ENCODE measurements around the gene RO60.
"Not testable (repeated sequence)": the region's sequence is repeated elsewhere in the genome, so short reads cannot be mapped to it uniquely, and the experiment has no call there.

Gene RO60

DNA sequence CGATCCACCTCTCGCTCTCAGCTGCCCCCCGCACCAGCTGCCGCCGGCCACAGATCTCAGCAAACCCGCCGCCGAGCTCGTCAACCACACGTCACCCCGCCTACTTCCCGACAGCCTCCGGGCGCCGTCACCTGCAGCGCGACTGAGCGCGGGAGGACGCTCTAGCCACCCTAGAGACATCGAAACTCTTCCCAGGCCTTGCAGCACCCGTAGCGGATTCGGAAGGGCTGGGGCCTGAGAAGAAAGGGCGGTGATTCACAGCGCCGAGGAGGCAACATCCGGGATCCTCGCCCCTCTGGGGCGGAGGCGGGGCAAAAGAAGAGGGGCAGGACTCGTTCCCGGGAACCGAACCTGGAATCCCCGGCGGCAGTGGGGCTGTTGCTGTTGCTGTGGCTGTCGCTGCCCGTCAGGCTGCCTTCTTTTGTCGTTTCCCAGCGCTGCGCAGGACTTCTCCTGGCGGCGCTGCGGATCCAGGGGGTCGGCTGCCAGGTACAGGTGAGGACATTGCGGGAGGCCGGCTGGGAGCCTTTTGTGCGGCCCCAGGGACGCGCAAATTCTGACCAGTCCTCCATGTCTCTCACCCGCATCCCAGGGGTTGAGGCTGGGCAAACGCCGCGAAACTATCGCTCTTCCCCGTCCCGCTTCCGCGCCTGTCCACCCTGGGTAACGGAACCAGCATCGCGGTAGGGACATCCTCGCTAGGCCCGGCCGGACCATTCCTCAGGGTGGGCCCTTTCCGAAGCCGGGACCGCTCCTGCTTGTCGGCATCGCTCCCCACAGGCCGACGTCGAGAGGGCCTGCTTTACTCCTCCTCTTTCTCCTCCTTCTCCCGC, at the start of gene RO60, which contains the start of gene UCHL5:
TSS of gene RO60 (plus strand) at position 331 of the 833 bp plus-strand sequence. CDS start 9,443 bp downstream, outside the sequence.
TSS of gene UCHL5 (minus strand) at position 79 of the 833 bp plus-strand sequence. CDS start 100 bp downstream, outside the sequence.
- peak; percentile 87 to 88 for DNase-seq (ENCODE audit: low read depth in 2 of 2)

DNA sequence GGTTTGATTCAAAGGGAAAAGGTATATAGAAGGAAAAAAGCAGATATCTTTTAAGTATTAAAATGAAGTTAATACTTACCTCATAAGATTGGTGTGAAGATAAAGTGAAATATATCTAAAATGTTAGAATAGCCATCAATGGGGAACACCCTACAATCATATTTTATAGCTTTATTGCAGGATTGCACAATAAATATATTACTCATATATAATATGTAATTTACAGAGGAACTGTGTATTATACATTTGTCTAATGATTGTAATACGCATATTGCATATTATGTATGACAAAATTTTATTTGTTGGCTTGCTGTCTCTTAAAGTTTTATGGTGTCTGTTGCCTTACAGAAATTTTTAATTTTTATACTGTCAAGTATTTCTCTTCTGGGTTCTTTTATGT, 48.0 kb upstream of the RO60 start:
- no peak for DNase-seq (ENCODE audit: low read depth in 2 of 2)

DNA sequence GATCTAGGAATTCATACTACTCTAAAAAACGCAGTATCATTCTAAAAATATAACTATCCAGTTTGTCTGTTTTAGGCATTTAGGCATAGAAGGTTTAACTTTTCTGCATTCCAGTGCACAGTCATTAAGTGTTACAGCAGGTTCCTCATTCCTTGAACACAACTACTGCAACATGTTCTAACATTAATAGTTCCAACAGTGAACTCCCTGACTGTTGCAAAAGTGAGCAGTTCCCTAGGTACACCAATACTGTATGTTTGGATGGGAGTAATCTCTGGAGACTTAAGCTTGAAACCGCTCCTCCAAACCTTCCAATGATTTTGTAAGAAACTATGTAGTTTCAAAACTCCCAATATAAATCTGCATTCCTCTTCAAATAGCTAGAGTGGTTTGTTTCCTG, 46.4 kb upstream of the RO60 start:
- no peak for DNase-seq (ENCODE audit: low read depth in 2 of 2)

DNA sequence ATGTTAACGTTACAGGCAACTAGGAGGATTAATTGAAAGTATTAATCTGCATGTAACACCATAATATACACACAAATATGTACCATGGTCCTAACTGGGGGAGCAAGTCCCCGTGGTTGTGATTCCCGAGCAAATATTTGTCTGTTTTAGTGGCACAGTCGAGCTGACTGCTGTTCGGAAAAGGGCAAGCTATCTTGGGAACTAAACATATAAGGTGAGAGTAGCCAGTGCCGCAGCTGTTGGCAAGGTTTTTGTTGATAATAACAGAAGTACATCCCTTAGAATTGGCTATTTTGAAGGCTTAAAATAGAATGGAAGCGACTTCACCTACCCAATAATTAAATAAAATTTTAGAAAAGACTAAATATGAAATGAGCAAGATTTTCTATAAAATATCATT, 45.7 kb upstream of the RO60 start:
- no peak for DNase-seq (ENCODE audit: low read depth in 2 of 2)

DNA sequence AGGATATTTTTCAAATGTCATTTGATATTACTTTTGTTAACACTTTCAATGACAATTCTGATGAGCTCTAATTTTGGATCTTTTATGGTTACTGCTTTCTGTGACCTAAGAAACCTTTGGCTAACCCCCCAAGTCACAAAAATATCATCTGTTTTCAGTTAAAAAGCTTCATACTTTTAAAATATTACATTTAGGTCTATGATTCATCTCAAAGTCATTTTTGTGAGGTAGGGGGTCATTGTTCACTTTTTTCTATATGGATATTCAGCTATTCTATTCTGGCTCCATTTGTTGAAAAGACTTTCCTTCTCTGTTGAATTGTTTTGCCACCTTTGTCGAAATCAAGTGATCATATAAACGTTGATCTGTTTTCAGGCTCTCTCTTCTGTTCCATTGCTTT, 45.0 kb upstream of the RO60 start:
- no peak for DNase-seq (ENCODE audit: low read depth in 2 of 2)

DNA sequence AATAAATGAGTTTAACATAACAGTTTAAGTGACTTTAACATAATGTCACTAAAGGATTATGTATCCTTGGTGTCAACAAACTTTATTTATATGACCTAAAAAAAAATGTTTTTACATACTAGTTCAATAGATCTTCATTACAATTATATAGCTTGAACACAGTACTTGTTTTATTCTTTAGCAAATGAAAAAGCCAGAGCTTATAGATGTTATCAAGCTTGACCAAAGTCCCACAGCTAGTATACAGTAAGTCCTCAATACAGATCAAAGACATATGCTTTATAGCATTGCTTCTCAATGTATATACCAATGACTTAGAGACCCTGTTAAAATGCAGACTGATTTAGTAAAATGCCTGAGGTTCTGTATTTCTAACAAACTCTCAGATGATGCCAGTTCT, 42.6 kb upstream of the RO60 start:
- no peak for DNase-seq (ENCODE audit: low read depth in 2 of 2)

DNA sequence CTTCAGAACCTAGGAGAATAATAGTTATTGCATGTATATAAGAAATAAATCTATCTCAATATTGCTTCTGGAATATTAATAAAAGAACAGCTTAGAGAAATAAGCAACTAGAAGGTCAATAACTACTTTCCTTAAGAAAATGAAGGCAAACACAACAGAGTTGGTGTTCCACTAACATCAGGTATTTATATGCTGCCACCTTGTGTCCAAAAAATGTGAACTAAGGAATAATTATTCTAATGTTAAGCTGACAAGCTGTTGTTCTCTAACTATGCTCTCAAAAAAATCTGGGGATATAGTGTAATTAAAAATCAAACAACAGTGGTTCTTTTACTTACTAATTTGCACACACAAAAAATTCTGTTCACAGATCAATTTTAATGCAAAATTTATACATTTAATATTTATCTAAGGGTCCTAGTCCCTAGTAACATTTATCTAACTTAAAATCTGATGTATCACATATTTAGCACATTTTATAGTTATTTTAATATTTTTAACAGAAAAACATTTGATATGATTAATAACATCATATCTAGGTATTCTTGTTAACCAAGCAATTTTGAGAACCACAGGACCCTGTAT, 39.9 kb upstream of the RO60 start:
- DNase-seq (ENCODE audit: low read depth in 2 of 2), result peak in 1 of 2 donors; percentile 1

DNA sequence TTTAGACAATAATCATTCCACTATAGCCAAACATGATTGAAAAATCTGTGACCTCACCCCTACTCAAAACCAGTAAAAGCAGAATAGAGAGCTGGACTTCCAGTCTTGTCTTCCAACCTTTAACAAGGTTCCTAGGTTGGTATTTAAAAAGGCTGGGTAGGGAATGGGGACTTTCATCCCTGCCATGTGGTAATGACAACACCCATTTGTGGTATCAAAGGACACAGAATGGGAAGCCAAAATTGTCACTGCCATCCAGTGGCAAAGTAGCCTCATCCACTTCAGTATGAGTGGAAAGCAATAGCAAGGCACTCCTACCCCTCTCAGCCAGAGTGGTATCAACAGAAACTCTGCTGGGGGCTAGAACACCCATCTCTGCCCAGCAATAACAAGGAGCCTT, 34.2 kb upstream of the RO60 start:
- no peak for DNase-seq (ENCODE audit: low read depth in 2 of 2)

DNA sequence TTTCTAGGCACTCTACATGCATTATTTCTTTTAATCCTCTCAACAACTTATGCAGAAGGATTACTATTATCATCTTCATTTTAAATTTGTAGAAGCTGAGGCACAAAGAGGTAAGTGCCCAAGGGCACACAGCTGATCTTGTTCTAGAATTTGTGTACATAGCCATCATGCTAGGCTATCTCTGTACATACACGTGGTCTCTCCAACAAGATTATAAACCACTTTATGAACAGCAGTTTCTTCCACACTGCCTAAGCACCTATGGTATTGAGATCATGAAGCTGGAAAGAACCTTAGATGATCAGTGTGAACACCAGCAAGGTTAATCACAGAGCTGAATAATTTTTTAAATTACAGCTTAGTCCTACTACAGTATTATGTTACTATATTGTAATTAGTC, 29.1 kb upstream of the RO60 start:
- no peak for DNase-seq (ENCODE audit: low read depth in 2 of 2)

DNA sequence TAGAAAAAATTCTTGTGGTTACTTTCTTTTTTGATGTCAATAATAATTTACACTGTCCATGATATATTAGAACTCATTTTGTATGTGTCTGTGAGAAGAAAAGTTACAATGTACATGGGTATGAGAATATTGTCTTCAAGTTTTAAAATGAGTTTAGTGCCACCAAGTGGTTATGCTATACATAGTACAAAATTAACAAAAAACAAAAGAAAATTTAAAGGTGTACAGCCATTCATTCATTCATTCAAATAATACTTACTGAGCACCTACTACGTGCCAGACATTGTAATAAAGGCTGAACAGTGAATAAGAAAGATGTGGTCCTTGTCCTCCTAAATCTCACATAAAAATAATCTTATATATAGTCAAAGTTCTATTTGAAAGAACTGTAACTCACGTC, 28.0 kb upstream of the RO60 start:
- DNase-seq (ENCODE audit: low read depth in 2 of 2), result no peak

DNA sequence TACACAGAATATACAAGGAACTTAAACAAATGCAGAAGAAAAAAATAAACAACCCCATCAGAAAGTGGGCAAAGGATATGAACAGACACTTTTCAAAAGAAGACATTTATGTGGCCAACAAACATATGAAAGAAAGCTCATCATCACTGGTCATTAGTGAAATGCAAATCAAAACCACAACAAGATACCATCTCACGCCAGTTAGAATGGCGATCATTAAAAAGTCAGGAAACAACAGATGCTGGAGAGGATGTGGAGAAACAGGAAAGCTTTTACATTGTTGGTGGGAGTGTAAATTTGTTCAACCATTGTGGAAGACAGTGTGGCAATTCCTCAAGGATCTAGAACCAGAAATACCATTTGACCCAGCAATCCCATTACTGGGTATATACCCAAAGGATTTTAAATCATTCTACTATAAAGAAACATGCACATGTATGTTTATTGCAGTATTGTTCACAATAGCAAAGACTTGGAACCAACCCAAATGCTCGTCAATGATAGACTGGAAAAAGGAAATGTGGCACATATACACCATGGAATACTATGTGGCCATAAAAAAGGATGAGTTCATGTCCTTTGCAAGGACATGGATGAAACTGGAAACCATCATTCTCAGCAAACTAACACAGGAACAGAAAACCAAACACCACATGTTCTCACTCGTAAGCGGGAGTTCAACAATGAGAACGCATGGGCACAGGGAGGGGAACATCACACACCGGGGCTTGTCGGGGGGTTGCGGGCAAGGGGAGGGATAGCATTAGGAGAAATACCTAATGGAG, 26.6 kb upstream of the RO60 start:
- DNase-seq (ENCODE audit: low read depth in 2 of 2), result not testable (repeated sequence)

DNA sequence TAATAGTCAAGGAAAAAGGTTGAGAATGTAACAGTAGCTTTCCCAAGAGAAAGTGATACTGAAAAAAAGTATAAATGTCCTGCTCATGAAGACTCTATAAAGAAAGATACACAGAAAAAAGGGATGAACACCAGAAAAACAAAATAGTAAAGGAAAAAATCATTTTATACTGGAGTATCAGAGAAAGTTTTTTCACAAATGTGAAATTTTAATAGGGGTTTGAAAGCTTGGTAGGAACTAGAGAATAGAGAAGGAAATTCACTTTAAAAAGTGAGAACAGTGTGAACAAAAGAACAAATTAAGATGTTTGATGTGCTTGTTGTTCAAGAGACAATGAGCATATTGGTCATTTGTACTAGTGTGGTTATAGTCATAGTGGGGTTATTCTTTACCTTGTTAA, 25.8 kb upstream of the RO60 start:
- DNase-seq (ENCODE audit: low read depth in 2 of 2), result no peak

DNA sequence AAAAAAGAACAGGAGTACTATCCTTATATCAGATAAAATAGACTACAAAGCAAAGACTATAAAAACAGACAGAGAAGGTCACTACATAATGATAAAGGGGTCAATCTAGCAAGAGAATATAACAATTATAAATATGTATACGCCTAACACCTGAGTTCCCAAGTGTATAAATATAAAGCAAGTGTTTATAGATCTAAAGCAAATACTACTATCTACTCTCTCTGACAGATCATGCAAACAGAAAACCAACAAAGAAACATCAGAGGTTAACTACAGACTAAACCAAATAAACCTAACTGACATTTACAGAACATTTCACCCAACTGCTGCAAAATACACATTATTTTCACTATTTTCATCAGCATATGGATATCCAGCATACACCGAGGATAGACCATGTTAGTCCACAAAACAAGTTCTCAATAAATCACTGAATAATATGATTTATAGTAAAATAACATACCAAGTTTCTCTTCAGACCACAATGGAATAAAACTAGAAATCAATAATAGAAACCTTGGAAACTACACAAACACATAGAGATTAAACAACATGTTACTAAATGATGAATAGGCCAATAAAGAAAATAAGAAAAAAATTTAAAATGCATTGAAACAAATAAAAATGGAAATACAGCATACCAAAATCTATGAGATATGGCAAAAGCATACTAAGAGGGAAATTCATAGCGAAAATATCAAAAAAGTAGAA, 22.9 kb upstream of the RO60 start:
- no peak for DNase-seq (ENCODE audit: low read depth in 2 of 2)

DNA sequence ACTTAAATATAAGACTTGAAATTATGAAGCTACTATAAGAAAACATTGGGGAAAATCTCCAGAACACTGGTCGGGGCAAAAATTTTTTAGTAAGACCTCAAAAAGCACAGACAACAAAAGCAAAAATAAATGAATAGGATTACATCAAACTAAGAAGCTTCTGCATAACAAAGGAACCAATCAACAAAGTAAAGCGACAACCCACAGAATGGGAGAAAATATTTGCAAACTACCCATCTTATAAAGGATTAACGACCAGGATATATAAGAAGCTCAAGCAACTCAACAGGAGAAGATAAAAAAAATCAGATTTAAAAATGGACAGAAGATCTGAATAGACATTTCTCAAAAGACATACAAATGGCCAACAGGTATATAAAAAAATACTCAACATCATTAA, 19.4 kb upstream of the RO60 start:
- no peak for DNase-seq (ENCODE audit: low read depth in 2 of 2)

DNA sequence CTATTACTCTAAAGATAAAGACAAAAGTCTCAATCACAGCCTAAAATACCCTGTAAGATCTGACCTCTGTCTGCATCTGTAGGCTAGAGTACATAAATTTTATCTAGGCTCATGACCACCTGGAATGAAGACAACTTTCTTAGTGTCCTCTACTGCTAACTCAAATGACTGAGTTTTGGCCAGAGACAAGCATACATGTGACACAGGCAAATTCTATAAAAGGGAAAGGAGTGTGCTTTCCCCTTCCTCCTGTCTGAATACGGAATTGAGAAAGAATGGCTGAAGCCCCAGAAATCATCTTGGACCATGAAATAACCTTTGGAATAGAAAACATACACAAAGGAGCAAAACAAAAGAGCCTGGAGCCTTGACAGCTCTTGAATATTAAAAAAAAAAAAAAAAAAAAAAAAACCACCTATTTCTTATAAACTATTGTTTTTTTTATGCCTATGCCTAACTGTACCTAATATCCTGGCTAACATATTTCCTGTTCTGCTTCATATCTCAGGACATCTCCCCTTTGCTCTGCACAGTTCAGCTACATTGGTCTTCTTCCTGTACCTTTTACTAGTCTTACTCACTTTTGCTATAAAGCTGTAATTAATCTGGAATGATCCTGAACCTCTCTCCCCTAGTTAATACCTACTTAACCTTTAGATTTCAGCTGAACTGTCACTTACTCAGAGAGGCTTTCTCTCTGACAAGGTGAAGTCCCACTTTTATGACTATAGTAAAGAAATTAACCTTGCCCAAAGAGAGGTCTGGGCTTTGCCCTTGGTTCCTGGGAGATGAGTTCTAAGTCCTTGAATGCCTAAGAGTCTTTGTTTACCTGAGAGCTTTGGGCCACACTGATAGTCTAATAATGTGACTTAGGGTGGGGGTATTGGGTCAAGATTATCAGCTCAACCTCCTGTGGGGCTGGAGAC, 16.4 kb upstream of the RO60 start:
- no peak for DNase-seq (ENCODE audit: low read depth in 2 of 2)

DNA sequence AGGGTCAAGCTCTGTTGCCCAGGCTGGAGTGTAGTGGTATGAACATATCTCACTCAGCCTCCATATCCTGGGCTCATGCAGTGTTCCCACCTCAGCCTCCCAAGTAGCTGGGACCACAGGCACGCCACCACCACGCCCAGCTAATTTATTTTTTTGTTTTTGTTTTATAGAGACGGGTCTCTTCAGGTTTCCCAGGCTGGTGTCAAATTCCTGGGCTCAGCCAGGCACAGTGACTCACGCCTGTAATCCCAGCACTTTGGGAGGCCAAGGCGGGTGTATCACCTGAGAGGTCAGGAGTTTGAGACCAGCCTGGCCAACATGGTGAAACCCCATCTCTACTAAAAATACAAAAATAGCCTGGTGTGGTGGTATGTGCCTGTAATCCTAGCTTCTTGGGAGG, 10.5 kb upstream of the RO60 start:
- DNase-seq (ENCODE audit: low read depth in 2 of 2), result not testable (repeated sequence)

DNA sequence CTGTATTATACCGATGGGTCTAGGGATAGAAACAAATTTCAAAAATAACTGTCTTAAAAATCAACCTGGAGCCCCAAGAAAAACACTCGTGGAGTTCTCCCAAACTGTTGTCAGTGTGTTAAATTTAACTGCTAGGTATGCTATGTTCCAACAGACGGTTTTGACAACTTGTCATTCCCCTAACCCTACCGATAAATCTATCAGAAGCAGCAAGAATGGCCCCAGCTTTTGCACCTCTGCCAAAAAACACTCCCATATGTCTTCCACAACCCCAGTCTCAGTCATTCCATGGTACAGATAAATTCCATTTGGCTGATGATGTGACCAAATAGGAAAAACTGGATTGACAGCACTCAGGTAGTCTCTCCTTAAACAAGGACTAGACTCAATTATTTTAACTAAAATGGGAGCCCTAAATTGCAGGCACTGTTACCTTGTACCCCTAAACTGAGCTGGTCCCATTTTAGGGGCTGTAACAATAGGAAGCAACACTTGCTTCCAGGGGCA, 5.2 kb upstream of the RO60 start:
- no peak for DNase-seq (ENCODE audit: low read depth in 2 of 2)

DNA sequence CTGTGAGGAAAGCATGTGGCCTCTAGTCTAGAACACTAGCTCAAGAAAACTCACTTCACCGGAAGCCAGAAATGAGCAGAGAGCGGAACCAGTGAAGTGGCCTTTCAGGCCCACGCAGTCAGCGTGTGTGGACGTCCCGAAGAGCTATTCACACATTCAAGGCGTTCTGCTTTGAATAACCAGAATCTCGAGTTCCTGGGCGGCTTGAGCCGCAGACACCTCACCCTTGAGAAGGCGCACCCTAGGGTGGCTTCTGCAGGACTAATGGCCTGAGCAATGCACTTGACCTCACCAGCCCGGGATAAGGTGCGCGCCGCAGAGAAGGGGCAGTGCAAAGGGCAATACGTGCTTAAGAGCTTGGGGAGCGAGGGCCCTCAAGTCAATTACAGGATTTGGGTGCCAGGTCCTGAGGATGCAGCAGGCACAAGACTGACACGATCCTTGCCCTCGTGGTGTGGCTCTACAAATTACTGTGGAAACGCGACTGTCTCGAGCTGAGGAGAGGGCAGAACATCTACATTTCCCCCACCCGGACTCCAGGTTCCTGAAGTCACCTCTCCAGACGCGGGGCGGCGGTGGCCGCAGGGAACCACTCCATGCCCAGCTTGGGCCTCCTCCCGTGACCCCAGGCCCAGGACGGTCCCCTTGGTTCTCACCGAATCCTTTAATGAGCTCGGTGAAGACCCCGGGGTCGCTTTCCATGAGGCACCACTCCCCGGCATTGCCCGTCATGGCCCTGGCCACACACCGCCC, 707 bp upstream of the RO60 start:
- DNase-seq (ENCODE audit: low read depth in 2 of 2), result peak; percentile 30 to 47

DNA sequence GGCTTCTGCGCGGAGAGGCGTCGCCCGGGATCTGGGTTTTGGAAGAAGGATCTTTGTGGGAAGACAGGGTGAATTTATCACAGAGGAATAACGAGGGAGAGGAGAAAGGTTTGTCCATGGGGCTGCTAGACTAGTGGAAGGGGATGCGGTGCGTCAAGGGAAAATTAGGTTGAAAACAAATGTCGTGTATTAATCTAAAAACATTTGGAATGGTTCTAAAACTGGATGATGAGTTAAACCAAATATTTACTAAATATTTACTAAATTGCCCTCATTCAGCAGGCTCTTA, 647 bp downstream of the RO60 start:
- no peak for DNase-seq (ENCODE audit: low read depth in 2 of 2)

DNA sequence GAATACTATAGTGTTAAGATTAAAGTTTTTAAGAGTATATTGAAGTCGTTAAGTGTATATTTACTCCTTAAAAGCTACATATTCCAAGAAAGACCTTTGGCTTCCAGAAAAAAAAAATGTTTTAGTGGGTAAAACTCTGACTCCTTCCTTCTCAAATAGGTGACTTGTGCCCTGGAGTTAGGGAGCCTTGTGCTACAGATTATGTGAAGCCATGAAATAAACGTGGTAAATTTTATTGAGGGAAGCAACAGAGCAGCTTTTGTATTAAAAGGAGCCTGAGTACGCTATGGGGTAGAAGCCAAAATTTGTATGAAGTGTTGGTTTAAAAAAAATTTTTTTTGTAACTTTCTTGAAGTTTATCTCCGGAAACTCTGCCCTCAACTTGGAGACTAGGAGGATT, 994 bp downstream of the RO60 start:
- DNase-seq (ENCODE audit: low read depth in 2 of 2), result no peak

All from stimulated activated CD4-positive, alpha-beta T cell treated with anti-CD3 and anti-CD28 coated beads, Interleukin-1b, Interleukin-23, amount 100 ng/mL, for 4 hours (primary cell).